GM19372 (cell line): Measurements from ENCODE around the gene MAGOH.

Source experiments
- ATAC-seq: cut with Tn5 transposase; IDR thresholded peaks from one replicate; pipeline ENCODE4 v1.9.1; 2021; ENCODE audit warnings: mild to moderate bottlenecking, low read depth, moderate library complexity; ENCODE audit not compliant: unreplicated experiment

Gene MAGOH

GRCh38 chr1:53271446-53272090 is 33.2 kb upstream of the MAGOH start:
- no peak for ATAC-seq

GRCh38 chr1:53270873-53271272 is 32.6 kb upstream of the MAGOH start:
- no peak for ATAC-seq

GRCh38 chr1:53270107-53270506 is 31.8 kb upstream of the MAGOH start:
- no peak for ATAC-seq

GRCh38 chr1:53267761-53268160 is 29.4 kb upstream of the MAGOH start:
- ATAC-seq, result no peak

- ATAC-seq, result no peak
Measured at GRCh38 chr1:53266038-53266437, 27.7 kb upstream of the MAGOH start.

GRCh38 chr1:53265581-53265980 is 27.3 kb upstream of the MAGOH start:
- no peak for ATAC-seq

- ATAC-seq, result no peak
Measured at GRCh38 chr1:53264048-53264447, 25.7 kb upstream of the MAGOH start.

GRCh38 chr1:53262000-53262399 is 23.7 kb upstream of the MAGOH start:
- no peak for ATAC-seq

- ATAC-seq, result no peak
Measured at GRCh38 chr1:53260631-53261247, 22.4 kb upstream of the MAGOH start.

GRCh38 chr1:53259932-53260331 is 21.6 kb upstream of the MAGOH start:
- ATAC-seq, result no peak

- ATAC-seq, result no peak
Measured at GRCh38 chr1:53258216-53258615, 19.9 kb upstream of the MAGOH start.

GRCh38 chr1:53257454-53258081 is 19.2 kb upstream of the MAGOH start:
- ATAC-seq, result no peak

- no peak for ATAC-seq
Measured at GRCh38 chr1:53256511-53257453, 18.5 kb upstream of the MAGOH start.

- no peak for ATAC-seq
Measured at GRCh38 chr1:53255031-53255430, 16.7 kb upstream of the MAGOH start.

- no peak for ATAC-seq
Measured at GRCh38 chr1:53254011-53254640, 15.8 kb upstream of the MAGOH start.

GRCh38 chr1:53250325-53250724 is 12.0 kb upstream of the MAGOH start:
- no peak for ATAC-seq

- ATAC-seq, result no peak
Measured at GRCh38 chr1:53249706-53250105, 11.4 kb upstream of the MAGOH start.

- no peak for ATAC-seq
Measured at GRCh38 chr1:53246261-53247134, 8.2 kb upstream of the MAGOH start.

- ATAC-seq, result no peak
Measured at GRCh38 chr1:53244141-53244540, 5.8 kb upstream of the MAGOH start.

- ATAC-seq, result no peak
Measured at GRCh38 chr1:53242381-53242780, 4.1 kb upstream of the MAGOH start.
